ENCODE results near the gene SOX12.

SOX12 gene

DNA sequence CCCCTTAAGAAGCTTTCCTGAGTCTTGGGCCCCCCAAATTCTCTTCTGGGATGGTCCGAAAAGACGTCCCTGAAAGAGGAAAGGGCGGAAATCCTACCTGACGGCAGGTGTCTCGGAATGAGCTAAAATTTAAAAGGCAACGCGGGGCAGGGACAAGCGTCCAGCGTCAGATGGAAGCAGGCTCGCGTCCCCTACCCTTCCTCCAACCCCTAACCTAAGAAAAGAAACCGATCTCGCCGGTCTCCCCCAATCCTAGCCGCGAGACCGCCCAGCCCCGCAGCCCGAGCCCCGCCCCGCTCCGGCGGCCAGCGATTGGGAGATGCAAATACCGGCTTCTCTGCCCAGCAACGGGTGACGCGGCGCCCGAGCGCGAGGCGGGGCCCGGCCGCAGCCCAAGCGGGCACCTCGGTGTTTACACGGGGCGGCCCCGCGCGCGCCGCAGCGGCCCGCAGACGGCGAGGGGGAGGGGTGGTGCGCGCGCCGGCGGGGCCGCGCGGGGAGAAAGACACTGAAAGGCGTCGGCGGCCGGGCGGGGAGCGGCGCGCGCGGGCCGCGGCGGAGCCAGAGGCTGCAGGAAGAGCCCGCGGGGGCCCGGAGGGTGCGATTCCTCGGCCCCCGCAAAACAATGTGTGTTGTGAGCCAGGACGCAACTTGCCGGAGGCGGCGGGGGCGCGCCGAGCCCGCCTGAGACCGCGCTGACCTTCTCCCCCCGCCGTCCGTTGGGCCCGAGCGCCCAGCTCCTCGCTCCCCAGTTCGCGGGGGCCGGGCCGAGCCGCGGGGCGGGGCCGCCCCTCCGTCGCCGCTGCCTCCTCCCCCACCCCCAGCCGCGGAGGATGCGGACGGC is at the start of gene SOX12:
Gene SOX12, plus strand, starts transcription at position 508 of the 844 bp plus-strand sequence. CDS start 373 bp downstream, outside the sequence.
- DNase-seq = peak; percentile 89 to 93

DNA sequence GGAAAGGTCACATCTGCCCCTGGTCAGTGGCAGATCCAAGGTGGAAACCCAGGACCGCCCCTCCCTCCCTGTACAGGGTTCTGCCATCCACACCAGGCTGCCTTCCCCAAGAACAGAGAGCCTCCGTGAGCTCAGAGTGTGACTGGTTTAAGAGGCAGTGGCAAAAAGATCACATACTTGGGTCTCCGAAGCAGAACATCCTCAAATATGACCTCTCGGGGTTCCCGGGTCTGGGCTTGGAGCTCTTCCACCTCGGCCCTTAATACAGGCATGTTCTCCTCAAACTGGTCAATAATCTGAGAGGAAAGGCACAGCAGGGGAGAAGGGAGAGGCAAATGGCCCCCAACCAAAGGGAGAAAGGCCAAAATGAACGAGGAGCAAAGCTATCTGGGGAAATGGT is 49.6 kb upstream of the SOX12 start:
- DNase-seq = no peak

DNA sequence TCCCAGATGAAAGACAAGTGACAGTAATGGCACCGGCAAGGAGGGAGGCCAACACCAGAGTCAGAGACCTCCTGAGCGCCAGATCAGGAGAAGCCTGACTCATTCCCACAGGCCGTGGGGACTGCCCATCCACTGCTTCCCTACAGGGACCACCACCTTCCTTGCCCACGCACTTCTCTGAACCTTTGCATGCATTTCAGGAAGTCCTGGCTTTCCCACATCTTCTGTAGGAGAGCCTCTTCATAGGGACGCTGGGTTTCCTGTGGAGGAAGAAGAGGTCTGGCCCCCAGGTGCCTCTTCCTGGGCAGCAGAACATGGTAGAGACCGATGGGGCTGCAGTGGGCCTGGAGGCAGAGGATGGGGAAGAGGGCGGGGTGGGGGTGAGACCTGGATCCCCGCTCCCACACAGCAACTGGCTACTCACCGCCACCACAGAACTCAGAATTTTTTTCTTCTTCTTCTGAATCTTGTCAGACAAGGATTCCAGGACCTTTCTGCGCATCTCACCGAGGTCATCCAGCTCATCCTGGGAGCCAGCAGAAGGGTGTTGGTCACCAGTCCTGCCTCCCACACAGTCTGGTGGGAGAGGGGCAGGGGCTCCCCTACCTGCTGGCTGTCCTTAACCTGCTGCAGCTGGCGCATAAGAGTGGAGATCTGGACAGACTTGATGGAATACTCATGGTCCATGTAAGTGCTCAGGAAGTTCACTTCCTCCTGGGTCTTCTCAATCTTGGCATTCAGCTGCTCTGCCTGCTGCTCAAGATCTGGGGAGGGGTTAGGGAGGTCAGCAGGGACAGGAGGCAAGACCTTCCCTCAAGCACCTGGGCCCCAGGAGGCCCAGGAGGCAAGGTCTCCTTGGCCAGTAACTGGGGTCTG is 48.5 kb upstream of the SOX12 start:
- DNase-seq = no peak

DNA sequence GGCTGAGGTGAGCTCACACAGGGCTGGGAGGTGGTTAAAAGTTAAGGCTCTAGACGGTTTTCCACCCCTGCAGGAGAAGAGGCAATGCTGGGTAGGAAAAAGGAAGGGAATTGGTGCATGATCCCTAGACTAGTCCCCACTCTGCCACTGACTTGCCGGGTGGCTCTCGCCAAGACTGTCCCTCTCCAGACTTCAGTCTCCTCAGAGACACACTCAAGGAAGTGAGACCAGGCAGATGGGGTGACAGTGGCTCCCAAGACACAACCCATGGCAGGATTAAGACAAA is 47.9 kb upstream of the SOX12 start:
- no peak for DNase-seq

DNA sequence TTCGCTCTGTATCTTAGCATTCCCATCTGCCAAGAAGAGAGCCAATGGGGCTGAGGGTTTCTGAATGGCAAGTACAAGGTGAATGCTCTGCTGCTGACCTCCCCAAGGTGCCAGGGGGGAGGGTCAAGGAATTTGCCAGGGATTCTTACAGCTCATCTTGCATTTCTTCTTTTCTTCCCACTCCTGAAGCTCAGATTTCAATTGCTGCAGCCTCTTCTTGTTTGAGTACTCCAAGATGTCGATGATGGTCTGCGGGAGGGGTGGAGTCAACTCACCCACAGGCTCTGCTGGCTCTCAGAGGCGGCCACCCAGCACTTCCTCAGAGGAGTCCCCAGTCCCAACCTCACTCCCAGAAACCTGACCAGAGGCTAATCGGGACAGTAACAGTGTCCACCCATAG is 47.2 kb upstream of the SOX12 start:
- DNase-seq = no peak

DNA sequence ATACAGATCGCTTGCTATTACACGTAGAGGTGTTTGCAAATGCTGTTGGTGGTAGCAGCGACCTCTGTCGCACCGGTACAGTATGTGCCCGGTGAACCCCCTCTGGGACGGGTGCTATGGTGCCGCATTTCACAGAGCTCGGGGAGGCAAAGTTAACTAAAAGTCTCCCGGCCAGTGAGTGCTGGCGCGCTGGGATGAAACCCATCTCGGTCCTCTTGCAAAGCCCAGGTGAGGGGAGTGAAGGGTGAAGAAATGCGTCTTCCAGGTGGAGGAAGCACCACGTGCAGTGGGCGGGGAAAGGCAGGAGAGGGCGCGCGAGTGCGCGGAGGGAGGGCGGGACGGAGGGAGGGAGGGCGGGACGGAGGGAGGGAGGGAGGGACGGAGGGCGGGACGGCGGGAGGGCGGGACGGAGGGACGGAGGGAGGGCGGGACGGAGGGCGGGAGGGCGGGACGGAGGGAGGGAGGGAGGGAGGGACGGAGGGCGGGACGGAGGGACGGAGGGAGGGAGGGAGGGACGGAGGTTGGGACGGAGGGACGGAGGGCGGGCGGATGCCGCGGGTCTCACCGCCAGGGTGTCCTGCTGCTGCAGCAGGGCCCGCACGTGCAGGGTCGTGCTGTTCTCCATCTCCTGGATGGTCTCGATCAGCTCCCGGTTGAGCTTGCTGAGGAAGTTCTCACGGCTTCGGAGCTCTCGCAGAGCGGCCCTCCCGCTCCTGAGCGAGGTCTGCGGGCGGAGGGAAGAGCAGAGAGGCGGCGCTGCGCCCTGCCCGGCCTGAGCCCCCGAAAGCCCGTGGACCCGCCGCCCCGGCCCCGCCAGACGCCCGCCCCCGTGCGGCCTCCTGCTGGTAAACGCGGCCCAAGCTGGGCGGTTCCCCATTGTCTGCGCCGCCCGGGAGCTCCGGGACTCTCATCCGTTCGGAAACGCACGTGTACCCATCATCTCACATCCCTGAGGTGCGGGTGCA is 46.5 kb upstream of the SOX12 start:
- no peak for DNase-seq

DNA sequence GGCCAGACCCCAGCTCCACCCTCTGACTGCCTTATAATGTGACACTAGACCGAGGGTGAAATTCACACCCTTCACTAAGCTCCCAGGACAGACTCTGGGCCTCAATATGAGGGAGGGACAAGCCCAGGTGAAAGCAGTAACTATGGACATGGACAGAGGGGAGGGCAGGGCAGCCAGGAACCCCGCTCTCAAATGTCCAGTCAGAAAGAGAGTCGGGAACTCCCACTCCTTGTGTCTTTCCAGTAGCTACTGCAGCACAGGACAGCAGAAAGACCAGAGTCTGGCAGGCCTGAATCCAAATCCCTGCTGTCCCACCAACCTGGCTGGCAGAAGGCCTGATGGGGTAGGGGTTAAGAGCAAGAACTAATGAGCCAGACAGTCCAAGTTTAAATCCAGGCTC is 41.2 kb upstream of the SOX12 start:
- DNase-seq = no peak

DNA sequence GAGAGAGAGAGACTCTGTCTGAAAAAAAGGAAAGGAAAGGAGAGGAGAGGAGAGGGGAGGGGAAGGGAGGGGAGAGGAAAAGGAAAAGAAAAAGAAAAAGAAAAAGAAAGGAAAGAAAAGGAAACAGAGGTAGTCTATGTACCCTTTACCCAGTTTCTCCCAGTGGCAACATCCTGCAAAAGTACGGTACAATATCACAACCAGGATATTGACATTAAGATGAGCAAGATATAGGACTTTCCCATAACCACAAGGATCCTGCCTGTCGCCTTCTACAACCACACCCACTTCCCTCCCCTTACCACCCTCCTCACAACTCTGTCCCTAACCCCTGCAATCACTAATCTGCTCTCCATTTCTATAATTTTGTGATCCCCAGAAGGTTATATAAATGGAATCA is 38.8 kb upstream of the SOX12 start:
- no peak for DNase-seq

DNA sequence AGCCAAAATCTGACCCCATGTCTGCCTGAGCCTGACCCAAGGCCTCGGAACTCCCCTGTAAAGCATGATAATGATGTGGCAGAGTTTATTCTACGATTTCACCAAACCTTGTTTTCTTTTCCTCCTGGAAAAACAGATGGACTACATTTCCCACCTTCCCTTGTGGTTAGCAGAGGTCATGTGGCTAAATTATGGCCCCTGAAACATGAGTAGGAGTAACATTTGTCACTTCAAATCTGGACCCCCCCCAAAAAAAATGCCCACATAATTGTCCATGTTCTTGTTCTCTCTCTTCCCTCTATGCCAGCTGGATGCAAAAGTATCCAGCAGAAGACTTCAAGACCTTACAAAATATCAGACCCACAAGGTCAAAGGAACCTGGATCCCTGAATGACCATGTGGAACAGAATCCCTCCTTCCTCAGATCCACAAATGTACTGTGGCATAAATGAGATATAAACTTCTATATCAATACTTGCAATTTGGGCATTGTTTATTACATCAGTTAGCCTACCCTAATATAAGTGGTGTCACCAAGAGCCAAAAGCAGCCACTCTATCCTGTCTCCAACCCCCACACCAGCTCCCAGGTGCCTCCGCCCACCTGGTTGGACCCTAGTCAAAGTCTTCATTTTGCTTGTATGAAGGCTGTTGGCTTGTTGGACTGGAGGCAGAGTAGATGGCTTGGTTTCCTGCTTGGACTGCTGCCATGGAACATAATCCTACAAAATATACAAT is 36.2 kb upstream of the SOX12 start:
- DNase-seq = no peak

DNA sequence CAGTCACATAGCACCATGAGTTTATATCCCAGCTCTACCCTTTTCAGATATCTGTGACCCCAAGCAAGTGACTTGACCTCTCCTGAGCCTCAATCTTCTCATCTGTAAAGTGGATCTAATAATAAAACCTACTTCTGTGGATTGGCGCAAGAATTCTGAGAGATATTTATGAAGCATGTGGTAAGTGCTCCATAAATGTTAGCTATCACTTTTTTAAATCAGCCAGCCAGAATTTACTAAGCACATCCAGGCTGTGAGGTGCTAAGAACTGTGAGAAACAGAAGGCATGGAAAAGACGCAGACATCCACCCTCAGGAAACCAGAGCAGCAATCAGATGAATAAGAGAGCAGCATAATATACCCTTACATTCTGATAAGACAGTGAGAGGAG is 35.7 kb upstream of the SOX12 start:
- no peak for DNase-seq

DNA sequence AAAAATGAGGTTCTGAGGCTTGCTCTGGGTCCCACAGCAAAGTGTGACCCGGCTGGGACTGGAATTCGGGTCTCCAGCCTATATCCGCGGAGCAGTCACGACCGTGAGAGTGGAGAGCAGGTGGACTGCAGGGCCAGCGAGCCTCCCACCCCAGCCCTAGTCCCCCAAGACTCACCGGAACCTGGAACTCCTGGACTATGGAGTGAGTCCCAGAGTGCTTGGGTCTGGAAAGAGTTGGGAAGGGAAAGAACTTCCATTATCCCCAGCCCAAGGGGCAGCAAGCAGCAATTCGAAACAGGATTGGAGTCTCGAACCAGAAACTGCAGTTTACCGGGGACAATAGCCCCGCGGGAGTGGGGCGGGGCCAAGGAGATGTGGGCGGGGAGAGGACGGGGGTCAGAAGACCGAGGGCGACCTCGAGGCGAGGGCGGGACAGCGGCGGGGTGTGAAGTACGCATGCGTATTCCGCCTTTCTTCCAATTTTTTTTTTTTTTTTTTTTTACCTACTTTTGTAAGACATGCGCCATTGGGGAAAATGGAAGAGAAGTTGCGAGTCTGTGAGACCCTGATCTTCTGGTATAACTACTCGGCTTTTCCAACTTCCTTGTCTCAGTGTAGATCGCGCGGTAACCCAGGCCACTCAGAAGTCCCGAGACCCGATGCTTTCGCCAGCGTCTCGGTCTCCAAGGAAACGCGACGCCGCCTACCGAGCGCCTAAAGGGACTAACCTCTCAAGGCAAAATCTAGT is 35.1 kb upstream of the SOX12 start, which contains the start of gene C20orf96:
Gene C20orf96, minus strand, starts transcription at position 667 of the 748 bp plus-strand sequence. Its CDS starts 140 bp downstream, at position 527.
- peak; percentile 86 to 90 for DNase-seq

DNA sequence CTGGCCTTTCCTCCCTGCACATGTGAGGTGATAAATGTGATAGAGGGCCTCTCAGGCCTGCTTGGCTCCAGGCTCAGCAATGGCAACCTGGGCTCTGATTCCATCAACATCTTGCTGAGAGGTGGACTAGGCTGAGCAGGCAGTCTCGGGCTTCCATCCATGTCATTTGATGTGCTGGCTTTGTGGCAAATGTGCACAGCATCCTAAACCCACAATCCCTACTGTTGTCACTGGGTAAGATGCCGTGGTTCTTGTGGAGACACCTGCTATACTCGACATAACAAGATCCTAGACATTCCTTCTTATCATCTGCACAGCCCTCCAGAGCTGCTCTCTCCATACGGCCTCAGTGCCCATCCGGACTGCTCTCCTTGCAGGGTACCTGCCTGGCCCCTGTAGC is 30.8 kb upstream of the SOX12 start:
- no peak for DNase-seq

DNA sequence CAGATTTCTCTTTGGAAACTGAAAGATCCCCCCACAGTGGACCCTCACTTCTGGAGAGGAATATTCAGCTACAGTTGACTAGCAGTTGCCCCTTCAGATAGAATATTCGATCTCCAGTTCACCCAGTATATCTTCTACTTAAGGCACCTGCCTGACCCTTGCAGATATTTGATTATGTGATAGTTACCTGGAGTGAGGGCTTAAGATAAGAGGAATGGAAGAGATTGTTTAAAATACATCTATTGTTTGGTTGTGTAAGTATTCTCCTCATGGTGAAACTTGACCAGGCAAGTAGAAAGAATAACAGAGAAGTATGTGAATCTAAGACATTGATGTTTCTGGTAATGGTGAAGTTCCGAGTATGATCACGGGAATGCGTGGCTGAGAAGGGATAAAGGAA is 29.5 kb upstream of the SOX12 start:
- DNase-seq = no peak

DNA sequence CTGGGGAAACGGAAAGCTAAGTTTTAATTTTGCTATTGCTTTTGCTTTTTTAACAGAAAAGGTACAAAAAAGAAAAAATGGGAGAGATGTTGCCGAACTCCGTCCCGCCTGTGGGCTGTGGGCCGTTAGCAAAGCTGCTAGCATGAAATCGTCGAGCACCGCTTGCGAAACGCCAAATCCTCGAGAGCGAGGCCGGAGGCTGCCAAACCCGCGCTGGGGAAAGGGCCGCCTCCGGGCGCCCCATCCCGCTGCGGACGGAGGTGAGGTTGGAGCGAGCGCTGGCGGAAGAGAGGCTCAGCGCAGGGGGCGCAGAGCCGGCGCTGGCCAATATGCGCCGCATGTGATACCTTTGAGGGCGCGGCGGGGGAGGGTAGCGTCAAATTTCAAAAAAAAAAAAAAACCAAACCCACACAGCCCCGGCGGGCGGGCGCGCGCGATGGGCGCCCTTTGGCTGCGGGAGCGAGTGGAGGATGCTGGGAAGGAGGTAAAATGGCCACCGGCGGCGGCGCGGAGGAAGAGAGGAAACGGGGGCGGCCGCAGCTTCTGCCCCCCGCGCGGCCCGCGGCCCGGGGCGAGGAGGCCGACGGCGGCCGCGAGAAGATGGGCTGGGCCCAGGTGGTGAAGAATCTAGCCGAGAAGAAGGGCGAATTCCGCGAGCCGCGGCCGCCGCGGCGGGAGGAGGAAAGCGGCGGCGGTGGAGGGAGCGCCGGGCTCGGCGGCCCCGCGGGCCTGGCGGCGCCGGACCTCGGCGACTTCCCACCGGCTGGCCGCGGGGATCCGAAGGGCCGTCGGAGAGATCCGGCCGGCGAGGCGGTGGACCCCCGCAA is 28.0 kb upstream of the SOX12 start, which contains the start of gene ZCCHC3:
Gene ZCCHC3, plus strand, starts transcription at position 473 of the 827 bp plus-strand sequence. Its CDS starts 17 bp downstream, at position 490.
- DNase-seq = peak; percentile 91 to 94

DNA sequence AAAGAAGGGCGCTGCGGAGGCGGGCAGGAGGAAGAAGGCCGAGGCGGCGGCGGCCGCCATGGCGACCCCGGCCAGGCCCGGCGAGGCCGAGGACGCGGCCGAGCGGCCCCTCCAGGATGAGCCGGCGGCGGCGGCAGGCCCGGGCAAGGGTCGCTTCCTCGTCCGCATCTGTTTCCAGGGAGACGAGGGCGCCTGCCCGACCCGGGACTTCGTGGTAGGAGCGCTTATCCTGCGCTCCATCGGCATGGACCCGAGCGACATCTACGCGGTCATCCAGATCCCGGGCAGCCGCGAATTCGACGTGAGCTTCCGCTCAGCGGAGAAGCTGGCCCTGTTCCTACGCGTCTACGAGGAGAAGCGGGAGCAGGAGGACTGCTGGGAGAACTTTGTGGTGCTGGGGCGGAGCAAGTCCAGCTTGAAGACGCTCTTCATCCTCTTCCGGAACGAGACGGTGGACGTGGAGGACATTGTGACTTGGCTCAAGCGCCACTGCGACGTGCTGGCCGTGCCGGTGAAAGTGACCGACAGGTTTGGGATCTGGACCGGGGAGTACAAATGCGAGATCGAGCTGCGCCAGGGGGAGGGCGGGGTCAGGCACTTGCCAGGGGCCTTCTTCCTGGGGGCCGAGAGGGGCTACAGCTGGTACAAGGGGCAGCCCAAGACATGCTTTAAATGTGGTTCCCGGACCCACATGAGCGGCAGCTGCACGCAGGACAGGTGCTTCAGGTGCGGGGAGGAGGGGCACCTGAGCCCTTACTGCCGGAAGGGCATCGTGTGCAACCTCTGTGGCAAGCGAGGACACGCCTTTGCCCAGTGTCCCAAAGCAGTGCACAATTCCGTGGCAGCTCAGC is 27.2 kb upstream of the SOX12 start:
- peak; percentile 18 to 22 for DNase-seq

DNA sequence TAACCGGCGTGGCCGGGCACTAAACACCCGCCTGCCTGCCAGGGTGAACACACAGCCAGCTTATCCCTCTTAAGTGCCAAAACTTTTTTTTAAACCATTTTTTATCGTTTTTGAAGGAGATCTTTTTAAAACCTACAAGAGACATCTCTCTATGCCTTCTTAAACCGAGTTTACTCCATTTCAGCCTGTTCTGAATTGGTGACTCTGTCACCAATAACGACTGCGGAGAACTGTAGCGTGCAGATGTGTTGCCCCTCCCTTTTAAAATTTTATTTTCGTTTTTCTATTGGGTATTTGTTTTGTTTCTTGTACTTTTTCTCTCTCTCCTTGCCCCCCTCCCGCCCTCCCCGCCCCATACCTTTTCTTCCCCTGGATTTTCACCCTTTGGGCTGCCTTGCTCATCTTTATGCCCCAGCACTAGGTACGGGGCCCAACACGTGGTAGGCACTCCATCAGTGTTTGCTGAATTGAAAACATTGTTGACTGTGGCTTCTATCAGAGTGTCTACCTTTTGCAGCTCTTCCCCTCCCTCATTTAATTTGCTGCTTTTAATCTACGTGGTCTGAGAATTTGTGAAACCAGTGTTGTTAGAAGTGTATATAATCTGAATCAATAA is 26.5 kb upstream of the SOX12 start:
- no peak for DNase-seq

DNA sequence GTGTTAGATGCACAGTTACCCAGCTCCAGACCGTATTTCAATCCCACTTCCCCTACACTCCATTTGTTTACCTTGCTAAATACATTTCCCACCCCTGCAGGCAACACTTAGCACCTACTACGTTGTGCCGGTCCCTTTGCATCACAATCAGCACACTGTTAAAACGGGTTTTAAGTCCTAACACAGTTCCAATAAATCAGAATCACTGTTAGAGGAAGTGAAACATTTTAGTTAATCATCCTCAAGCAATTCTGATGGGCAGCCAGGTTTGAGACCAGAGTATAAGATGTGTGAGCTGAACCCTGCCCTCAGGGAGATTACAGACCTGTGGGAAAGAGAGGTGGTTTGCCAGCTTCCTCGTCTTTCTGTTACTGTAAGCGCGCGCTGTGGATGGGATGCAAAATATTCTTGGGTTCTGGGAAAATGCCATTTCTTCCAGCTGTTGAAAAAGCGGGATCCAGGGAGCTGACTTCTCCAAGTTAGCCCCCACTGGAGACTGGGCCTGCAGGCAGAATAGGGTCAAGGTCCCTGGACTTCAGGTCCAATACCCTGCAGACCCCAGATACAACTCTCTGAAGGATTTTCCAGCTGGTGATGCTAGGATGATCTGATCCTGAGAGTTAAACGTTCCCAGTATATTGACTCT is 24.9 kb upstream of the SOX12 start:
- DNase-seq = no peak

Data from NCI-H1930 (cell line).